Lower leg skin (tissue), 4 donors: ENCODE measurements around the gene USP10. TPM values are rescaled to one million over a fixed set of nuclear protein-coding genes. Genes with fewer than 3 reads are reported as not detected.

Experiments used
- DNase-seq, 2 donors: peaks; one replicate each; pipeline ENCODE4 v3.0.0-alpha.2; 2019; ENCODE audit warnings: low spot score in 2 of 2
- H3K4me3 ChIP-seq: fragments of 200-600 bp; sonication (generic); 2 replicates; pipeline ENCODE4 v1.5.1; 2017; ENCODE audit warnings: mild to moderate bottlenecking, low read depth; ENCODE audit not compliant: poor library complexity, severe bottlenecking
- POLR2A ChIP-seq, 2 donors: fragments of 450-650 bp; IDR thresholded peaks; one replicate each; pipeline ENCODE4 v1.6.1; 2016 to 2017; ENCODE audit warnings: antibody characterized with exemption in 2 of 2, mild to moderate bottlenecking in 1 of 2, moderate library complexity in 1 of 2
- WGBS, 2 donors: methylation state at CpG; one replicate each; pipeline ENCODE4 v1.1.5; 2018; 5-methylcytosine and 5-hydroxymethylcytosine counted together
- intact Hi-C: fragments of 100-400 bp; cut with DNase I; formaldehyde crosslinking; loops from one replicate; pipeline ENCODE4 v1.15.0; 2023; ENCODE audit warnings: low total_unique reads
- total RNA-seq, 4 donors: library from RNA; depleted of rRNA; stranded (reverse); fragments of >200 nt; gene quantifications; one replicate each; pipeline ENCODE4 v1.1.0, GENCODE V29; 2016
- TF ChIP-seq, protein P1 (sequence below), 3 donors: fragments of 450-650 bp; IDR thresholded peaks; one replicate each; pipeline ENCODE4 v1.5.1; 2016; ENCODE audit warnings: antibody characterized with exemption in 3 of 3, mild to moderate bottlenecking in 3 of 3, moderate library complexity in 2 of 3

The USP10 gene
- total RNA-seq, 4 donors from 2014 or later, result 54.3 to 69.0 (median 60.7) TPM

DNA sequence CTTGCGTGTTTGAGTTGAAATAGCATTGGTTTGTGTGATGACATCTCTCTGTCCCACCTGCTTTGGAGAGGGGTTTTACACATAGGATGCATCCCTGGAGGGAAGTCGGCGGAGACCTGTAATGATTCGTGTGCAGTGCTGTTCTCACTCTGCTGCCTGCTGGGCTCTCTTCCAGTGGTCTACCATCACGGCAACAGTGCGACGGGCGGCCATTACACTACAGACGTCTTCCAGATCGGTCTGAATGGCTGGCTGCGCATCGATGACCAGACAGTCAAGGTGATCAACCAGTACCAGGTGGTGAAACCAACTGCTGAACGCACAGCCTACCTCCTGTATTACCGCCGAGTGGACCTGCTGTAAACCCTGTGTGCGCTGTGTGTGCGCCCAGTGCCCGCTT, 78.9 kb downstream of the USP10 start:
- no peak for TF ChIP-seq POLR2A (IDR thresholded peaks at IDR 0.05)
- TF ChIP-seq, protein P1, sequence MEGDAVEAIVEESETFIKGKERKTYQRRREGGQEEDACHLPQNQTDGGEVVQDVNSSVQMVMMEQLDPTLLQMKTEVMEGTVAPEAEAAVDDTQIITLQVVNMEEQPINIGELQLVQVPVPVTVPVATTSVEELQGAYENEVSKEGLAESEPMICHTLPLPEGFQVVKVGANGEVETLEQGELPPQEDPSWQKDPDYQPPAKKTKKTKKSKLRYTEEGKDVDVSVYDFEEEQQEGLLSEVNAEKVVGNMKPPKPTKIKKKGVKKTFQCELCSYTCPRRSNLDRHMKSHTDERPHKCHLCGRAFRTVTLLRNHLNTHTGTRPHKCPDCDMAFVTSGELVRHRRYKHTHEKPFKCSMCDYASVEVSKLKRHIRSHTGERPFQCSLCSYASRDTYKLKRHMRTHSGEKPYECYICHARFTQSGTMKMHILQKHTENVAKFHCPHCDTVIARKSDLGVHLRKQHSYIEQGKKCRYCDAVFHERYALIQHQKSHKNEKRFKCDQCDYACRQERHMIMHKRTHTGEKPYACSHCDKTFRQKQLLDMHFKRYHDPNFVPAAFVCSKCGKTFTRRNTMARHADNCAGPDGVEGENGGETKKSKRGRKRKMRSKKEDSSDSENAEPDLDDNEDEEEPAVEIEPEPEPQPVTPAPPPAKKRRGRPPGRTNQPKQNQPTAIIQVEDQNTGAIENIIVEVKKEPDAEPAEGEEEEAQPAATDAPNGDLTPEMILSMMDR (IDR thresholded peaks at IDR 0.05), result no peak
- intact Hi-C loops, result no loop called here
- no peak overlapping the region for H3K4me3 ChIP-seq
- peak in 1 of 2 donors; percentile 78 for DNase-seq
- WGBS, 2 donors, result 95 to 97% methylated on average over 18 of the region's 18 CpGs

DNA sequence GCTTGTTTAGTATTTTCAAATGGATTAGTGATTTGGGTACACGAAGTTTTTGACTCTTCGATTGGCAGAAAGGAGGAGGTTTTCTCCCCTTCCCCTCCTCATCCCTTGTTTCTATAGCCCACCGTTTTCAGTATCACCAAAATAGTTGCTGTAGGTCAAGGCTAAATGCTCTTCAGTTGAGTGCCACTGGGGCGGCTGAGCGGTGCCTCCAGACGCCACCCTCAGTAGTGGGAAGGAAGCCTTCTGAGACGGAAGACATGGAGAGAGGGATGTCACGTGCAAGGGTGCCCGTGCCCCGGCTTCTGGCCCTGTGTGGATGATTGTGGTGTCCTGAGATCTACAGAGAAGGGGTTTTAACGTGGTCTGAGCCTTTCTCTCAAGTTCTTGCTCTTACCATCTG, 80.3 kb downstream of the USP10 start:
- H3K4me3 ChIP-seq, result no peak overlapping the region
- DNase-seq, result peak in 1 of 2 donors; percentile 49
- TF ChIP-seq, protein P1 (IDR thresholded peaks at IDR 0.05), result no peak
- TF ChIP-seq POLR2A (IDR thresholded peaks at IDR 0.05), result no peak
- intact Hi-C loops, result loop anchor here (10.0 kb wide), 1 partner anchor 365 kb away; no protein-coding TSS in a partner anchor
- 97 to 98% methylated on average over 11 of the region's 11 CpGs for WGBS, 2 donors

DNA sequence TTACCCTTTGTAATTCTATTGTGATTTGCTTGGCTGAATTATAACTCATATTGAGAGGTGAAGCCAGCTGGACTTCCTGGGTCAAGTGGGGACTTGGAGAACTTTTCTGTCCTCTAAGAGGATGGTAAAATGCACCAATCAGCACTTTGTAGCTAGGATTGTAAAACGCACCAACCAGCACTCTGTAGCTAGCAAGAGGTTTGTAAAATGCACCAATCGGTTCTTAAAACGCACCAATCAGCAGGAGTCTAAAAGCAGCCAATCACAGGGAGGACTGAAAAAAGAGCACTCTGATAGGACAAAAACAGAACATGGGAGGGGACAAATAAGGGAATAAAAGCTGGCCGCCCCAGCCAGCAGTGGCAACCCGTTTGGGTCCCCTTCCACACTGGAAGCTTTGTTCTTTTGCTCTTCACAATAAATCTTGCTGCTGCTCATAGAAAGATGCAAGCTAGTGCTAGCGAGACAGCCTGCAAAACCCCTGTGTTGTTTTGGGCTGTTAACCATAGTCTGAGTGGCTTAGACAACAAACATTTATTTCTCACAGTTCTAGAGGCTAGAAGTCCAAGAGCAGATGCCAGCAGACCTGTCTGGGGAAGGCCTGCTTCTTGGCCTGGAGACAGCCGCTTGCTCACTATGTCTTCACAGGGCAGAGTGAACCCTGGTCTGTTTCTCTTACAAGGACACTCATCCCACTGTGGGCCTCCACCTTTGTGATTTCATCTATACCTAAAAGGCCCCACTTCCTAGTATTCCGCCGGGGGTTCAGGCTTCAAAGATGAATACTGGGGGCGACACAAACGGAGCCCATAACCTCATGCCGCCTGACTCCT, 81.0 kb downstream of the USP10 start:
- peak in 1 of 2 donors; percentile 40 for DNase-seq
- 84 to 85% methylated on average over 12 of the region's 12 CpGs for WGBS, 2 donors
- TF ChIP-seq, protein P1 (IDR thresholded peaks at IDR 0.05), result no peak
- no peak for TF ChIP-seq POLR2A (IDR thresholded peaks at IDR 0.05)
- H3K4me3 ChIP-seq, result no peak overlapping the region
- intact Hi-C loops, result loop anchor here (10.0 kb wide), 1 partner anchor 366 kb away; no protein-coding TSS in a partner anchor

DNA sequence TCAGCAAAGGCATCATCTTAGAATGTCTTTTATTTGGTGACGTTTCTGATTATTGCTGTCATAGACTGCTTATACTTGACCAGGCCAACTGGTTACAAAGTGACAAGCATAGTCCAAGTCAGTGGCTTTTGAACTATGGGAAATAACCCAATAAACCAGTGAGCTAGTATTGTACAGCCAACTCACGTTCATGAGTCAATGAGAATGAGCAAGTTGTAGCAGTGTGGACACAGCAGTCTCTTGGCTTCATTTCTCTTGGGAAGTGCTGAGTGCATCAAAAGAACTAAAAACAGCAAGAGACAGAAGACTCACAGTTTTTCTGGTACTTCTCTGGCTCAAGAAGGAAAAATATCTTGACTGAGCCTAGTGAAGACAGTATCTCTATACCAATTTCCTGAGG, 83.0 kb downstream of the USP10 start:
- WGBS, 2 donors, result 63 to 64% methylated on average over 2 of the region's 2 CpGs
- TF ChIP-seq, protein P1 (IDR thresholded peaks at IDR 0.05), result no peak
- TF ChIP-seq POLR2A (IDR thresholded peaks at IDR 0.05), result no peak
- no peak overlapping the region for H3K4me3 ChIP-seq
- no peak for DNase-seq
- intact Hi-C loops, result loop anchor here (10.0 kb wide), 1 partner anchor 368 kb away; no protein-coding TSS in a partner anchor

DNA sequence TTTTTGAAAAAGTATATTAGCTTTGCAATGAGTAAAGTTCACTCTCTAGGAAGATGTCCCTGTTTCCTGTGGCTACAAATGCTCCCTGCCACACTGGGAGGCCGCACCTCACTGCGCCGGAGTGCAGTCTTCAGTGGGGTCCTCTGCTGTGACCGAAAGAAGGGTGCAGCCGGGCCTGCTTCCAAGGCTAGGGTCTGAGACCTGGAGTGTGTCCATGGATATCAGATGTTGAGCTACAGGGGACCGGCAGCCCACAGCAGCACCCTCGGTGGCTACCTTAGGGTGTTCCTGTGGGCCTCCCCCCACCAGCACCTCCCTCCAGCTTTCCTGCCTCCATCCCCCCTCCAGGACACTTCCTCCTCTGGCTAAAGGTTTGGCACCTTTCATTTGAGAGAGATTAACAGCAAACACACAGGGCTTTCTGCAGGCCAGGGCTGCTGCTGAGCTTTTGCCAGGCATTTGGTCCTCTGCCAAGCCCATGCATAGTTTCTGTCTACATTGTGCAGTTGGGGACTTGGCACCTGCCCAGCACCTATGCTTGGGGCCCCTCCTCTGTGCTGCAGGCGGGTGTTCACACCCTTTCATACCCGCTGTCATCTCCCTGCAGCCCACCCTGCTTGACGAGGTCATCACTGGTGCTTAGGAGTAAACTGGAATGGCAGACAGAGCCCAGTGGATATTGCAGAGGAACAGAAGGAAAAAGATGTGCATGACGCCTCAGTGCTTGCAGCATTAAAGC, 86.2 kb downstream of the USP10 start:
- WGBS, 2 donors, result 65 to 69% methylated on average over 11 of the region's 11 CpGs
- TF ChIP-seq POLR2A (IDR thresholded peaks at IDR 0.05), result no peak
- TF ChIP-seq, protein P1 (IDR thresholded peaks at IDR 0.05), result no peak
- DNase-seq, result no peak
- intact Hi-C loops, result loop anchor here (10.0 kb wide), 1 partner anchor 371 kb away; no protein-coding TSS in a partner anchor
- no peak overlapping the region for H3K4me3 ChIP-seq
